ENCODE results near the gene DISP1.

DISP1 gene, protein sequence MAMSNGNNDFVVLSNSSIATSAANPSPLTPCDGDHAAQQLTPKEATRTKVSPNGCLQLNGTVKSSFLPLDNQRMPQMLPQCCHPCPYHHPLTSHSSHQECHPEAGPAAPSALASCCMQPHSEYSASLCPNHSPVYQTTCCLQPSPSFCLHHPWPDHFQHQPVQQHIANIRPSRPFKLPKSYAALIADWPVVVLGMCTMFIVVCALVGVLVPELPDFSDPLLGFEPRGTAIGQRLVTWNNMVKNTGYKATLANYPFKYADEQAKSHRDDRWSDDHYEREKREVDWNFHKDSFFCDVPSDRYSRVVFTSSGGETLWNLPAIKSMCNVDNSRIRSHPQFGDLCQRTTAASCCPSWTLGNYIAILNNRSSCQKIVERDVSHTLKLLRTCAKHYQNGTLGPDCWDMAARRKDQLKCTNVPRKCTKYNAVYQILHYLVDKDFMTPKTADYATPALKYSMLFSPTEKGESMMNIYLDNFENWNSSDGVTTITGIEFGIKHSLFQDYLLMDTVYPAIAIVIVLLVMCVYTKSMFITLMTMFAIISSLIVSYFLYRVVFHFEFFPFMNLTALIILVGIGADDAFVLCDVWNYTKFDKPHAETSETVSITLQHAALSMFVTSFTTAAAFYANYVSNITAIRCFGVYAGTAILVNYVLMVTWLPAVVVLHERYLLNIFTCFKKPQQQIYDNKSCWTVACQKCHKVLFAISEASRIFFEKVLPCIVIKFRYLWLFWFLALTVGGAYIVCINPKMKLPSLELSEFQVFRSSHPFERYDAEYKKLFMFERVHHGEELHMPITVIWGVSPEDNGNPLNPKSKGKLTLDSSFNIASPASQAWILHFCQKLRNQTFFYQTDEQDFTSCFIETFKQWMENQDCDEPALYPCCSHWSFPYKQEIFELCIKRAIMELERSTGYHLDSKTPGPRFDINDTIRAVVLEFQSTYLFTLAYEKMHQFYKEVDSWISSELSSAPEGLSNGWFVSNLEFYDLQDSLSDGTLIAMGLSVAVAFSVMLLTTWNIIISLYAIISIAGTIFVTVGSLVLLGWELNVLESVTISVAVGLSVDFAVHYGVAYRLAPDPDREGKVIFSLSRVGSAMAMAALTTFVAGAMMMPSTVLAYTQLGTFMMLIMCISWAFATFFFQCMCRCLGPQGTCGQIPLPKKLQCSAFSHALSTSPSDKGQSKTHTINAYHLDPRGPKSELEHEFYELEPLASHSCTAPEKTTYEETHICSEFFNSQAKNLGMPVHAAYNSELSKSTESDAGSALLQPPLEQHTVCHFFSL (N-terminal part only)

DNA sequence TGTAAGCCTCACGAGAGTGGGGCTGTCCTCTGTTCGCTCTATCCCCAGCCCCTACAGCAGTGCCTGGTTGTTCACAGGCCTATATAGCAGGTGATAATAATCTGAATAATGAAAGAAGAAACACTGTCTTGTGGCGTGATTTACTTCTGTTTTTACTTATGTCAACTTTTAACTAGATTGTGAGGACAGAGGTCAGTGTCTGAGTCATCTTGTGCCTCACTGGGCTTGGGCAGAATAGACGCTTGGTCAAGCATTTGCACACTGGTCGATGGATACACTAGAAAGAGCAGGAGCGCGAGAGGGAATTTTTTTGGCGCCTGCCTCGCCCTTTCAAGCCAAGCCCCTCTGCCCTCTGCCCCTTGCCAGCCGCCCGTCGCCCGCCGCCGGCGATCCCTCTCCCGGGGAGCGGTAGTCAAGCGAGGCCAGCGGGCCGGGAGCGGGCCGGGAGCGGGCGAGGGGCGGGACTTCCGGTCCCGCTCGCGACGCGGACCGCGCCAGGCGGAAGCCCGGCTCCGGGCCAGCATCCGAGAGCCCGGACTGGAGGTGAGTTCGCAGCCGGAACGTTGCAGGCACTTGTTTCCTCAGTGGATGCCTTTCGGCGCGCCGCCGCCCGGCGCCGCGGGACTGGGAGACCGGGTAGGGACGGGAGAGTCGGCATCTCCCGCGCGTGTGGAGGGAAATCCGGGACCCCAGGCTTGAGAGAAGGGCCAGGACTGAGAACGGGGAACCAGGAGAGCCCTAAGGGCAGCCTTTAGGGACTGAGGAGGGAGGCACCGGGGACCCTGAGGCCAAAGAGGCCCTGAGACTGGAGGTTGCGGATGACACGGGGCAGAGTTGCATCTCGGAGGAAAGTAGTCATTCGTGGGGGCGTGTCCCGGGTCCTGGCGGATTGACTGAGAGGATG lies at the start of gene DISP1:
DISP1 (plus strand) TSS at position 504 of the 904 bp plus-strand sequence. CDS start 127,785 bp downstream, outside the sequence.
- Histone ChIP-seq H2AFZ (peak within 1 kb of the TSS; percentile 81), H3K4me3 (ENCODE audit: low read depth, low read length) (peak within 1 kb of the TSS; percentile 82), H3K9me3 (ENCODE audit: control insufficient read depth, low read length) (no peaks in the 10 kb centered on the region), H3K9ac (no peak within 1 kb of the TSS), H3K79me2 (peaks cover 8% of the 10 kb centered on the region), H3K36me3 (ENCODE audit: control insufficient read depth, insufficient read depth, low read length) (no peaks in the 10 kb centered on the region), H3K27ac (peak within 1 kb of the TSS; percentile 85), H3K27me3 (ENCODE audit: control insufficient read depth, insufficient read depth, low read length) (no peaks in the 10 kb centered on the region), H3K4me2 (ENCODE audit: low read length) (peak within 1 kb of the TSS; percentile 66), H3K4me1 (no peaks in the 10 kb centered on the region)
- TF ChIP-seq, protein P1, sequence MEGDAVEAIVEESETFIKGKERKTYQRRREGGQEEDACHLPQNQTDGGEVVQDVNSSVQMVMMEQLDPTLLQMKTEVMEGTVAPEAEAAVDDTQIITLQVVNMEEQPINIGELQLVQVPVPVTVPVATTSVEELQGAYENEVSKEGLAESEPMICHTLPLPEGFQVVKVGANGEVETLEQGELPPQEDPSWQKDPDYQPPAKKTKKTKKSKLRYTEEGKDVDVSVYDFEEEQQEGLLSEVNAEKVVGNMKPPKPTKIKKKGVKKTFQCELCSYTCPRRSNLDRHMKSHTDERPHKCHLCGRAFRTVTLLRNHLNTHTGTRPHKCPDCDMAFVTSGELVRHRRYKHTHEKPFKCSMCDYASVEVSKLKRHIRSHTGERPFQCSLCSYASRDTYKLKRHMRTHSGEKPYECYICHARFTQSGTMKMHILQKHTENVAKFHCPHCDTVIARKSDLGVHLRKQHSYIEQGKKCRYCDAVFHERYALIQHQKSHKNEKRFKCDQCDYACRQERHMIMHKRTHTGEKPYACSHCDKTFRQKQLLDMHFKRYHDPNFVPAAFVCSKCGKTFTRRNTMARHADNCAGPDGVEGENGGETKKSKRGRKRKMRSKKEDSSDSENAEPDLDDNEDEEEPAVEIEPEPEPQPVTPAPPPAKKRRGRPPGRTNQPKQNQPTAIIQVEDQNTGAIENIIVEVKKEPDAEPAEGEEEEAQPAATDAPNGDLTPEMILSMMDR (IDR thresholded peaks at IDR 0.05), result no peak

DNA sequence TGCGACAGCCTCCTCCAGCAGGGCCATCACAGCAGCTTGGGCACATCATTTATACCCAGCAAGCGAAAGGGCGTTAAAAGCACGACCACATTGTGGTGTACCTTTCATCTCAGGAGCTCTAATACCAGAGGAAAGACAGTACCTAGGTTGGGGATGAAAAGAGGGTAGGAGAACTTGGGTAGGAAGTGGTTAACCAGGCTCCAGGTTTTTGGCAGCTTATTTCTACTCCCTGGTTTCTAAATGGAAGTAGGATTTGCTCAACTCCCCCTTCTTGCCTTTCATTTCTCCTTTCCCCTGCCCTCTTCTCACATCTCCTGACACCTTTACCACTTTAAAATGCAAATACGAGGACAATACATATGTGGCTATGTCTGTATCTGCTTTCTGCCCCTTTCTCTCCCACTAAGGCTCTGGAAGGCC lies 47.7 kb upstream of the DISP1 start:
- TF ChIP-seq, protein P1 (IDR thresholded peaks at IDR 0.05), result no peak
- Histone ChIP-seq H3K4me1 (no peaks in the 10 kb centered on the region), H3K4me2 (ENCODE audit: low read length) (no peak overlapping the region), H3K79me2 (no peaks in the 10 kb centered on the region), H3K27ac (no peak overlapping the region), H3K4me3 (ENCODE audit: low read depth, low read length) (no peak overlapping the region), H2AFZ (no peak overlapping the region), H3K36me3 (ENCODE audit: control insufficient read depth, insufficient read depth, low read length) (no peaks in the 10 kb centered on the region), H3K27me3 (ENCODE audit: control insufficient read depth, insufficient read depth, low read length) (no peaks in the 10 kb centered on the region), H3K9ac (no peak overlapping the region), H3K9me3 (ENCODE audit: control insufficient read depth, low read length) (no peaks in the 10 kb centered on the region)

DNA sequence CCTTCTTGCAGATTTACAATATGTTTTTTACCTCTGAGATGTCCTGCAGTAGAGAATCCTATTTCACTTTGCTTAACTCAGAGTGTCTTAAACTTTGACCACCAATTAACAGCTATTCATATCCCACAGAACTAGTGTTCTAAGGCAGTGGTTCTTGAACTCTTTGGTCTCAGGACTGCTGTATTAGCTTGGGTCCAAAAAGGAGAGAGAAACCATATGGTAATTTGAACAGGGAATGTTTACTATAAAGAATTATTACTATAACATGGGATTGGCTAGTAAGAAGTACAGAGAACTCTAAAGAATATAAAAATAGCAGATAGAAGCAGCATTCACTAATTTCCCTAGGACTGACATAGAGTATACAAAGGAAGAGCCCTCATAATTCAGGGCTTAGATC lies 46.2 kb upstream of the DISP1 start:
- no peak overlapping the region for H2AFZ ChIP-seq
- no peaks in the 10 kb centered on the region for H3K27me3 ChIP-seq (ENCODE audit: control insufficient read depth, insufficient read depth, low read length)
- H3K4me3 ChIP-seq (ENCODE audit: low read depth, low read length), result no peak overlapping the region
- H3K79me2 ChIP-seq, result no peaks in the 10 kb centered on the region
- no peaks in the 10 kb centered on the region for H3K9me3 ChIP-seq (ENCODE audit: control insufficient read depth, low read length)
- no peak overlapping the region for H3K4me2 ChIP-seq (ENCODE audit: low read length)
- H3K36me3 ChIP-seq (ENCODE audit: control insufficient read depth, insufficient read depth, low read length), result no peaks in the 10 kb centered on the region
- H3K27ac ChIP-seq, result no peak overlapping the region
- TF ChIP-seq, protein P1 (IDR thresholded peaks at IDR 0.05), result no peak
- no peak overlapping the region for H3K9ac ChIP-seq
- no peaks in the 10 kb centered on the region for H3K4me1 ChIP-seq

DNA sequence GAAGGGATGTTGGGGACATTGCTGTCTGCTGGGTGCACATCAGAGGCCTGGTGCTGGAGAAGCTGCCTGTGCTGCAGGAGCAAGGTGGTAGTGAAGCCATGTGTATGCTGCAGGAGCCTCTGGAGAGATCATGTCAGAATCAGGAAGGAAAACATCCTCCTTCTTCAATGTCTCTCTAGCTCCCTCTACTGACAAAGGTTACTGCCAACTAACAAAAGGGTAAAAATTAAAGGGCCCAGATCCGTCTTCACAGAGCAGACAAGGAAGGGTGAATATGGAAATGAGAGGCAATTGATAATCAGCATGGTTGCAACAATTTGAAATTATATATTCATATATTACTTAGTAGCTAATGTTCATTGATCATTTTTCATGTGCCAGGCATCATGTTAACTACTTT lies 45.7 kb upstream of the DISP1 start:
- Histone ChIP-seq H3K27ac (no peak overlapping the region), H3K4me1 (no peaks in the 10 kb centered on the region), H3K9me3 (ENCODE audit: control insufficient read depth, low read length) (no peaks in the 10 kb centered on the region), H3K36me3 (ENCODE audit: control insufficient read depth, insufficient read depth, low read length) (no peaks in the 10 kb centered on the region), H3K27me3 (ENCODE audit: control insufficient read depth, insufficient read depth, low read length) (no peaks in the 10 kb centered on the region), H3K4me2 (ENCODE audit: low read length) (no peak overlapping the region), H3K79me2 (no peaks in the 10 kb centered on the region), H3K9ac (no peak overlapping the region), H3K4me3 (ENCODE audit: low read depth, low read length) (no peak overlapping the region), H2AFZ (no peak overlapping the region)
- TF ChIP-seq, protein P1 (IDR thresholded peaks at IDR 0.05), result no peak

Measured in parathyroid adenoma (tissue), 2 donors.